ENCODE results near the gene RPRD1B.

RPRD1B gene

DNA sequence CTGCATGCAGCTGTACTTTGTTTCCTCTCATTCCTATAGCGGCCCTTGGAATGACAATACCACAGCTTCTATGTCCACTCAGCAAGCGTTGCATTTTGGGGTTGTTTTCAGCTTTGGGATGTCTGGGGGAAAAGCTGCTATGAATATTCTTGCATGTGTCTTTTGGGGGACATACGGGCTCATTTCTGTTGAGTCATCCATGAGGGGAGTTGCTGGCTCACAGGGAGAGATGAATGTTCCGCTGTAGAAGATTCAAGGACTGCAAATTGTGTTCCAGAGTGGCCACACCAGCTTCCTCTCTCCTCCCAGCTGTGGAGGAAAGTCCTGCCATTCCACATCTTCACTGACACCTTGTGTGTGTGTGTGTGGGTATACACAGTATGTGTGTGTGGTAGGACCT lies 88.2 kb downstream of the RPRD1B start:
- DNase-seq (ENCODE audit: low spot score): no peak

DNA sequence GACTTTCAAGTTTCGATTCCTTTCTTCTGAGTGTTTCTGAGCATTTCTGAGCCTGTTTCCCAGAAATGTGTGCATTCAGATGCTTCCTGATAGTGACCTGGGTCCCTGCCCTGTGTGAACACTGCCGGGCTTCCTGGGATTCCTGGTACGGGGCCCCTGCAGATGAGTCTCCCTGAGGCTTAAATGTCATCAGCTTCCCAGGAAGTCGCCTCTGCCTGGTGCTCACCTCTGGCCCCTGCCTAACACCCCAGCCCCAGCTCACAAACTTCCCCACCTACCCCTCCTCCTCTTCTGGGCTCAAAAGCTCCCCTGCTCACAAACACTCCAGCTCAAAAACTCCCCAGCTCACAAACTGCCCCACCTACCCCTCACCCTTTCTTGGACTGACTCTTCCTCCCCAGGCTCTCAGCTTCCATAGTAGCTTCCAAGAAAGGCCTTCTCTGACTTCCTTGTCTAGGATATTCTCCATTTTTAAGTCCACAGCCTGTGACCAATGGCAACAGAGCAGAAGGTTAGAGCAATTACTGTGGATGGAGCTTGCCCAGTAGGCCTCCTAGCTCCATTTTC lies 89.6 kb downstream of the RPRD1B start:
- no peak for DNase-seq (ENCODE audit: low spot score)

DNA sequence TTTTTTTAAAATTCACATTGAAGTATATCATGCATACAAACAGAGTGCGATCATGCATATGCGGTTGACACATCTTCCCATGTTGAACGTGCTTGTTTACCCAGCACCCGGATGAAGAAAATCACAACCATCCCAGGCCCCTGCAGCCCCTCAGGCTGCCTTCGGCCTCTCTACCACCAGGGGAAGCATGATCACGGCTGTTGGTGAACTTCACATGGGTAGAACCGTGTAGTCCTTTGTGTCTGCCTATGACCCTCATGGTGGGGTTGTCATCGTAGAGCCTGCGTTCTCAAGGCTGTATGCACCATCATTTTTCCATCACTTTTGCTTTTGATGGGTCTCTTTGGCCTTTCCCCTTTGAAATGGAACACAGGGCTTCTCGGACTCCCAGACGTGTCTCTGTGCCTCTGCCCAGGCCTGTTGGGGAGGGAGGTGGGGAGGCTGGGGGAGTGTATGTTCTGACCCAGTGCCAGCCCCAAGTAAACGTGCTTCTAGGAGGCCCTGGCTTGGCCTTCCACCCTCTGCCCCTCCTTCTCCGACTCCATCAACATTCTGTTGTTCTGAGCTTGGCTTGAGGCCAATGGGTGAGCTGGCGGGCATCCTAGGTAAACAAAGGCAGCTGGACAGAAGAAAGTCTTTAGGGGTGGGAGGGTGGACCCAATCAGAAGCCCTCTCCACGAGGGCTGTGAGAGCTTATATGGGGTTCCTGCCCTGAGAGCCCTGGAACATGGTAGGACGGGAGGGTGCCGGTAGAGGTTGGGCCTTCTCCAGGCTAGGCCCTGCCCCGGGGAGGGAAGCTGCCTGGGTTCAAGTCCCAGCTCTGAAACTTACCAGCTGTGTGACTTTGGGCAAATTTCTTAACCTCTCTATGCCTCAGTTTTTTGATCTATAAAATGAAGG lies 91.9 kb downstream of the RPRD1B start:
- DNase-seq (ENCODE audit: low spot score): no peak

DNA sequence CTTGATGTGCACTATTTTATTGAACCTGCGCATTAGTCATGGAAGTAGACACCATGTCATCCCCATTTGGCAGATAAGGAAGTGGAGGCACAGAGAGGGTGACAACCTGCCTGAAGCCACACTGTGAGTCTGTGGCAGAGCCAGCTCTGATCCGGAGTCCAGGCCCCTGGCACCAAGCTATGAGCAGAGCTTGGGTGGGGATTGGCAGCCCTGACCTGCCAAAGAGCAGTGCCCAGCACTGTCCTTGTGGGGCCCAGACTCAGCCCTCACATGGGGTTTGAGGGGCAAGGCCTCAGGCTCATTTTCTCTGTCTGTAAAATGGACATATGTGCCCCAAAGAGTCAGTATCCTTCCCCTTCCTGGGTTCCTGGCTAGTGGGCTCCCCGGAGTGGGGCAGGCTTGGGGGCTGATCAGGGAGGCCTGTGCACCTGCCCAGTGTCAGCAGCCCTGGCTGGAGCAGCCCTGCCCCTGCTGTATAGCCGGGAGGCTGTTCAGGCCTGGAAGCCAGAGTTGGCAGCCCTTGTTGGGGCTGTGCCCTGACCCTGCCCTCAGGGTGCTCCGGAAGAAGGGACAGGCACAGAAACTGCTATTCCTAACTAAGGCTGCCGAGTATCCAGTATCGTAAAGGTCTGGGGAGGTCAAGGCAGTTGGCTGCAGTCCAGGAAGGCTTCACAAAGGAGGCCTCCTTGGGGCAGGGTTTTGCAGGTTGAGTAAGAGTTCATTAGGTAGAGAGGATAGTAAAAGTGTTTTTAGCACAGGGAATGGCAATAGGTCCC lies 92.8 kb downstream of the RPRD1B start:
- DNase-seq (ENCODE audit: low spot score): no peak

DNA sequence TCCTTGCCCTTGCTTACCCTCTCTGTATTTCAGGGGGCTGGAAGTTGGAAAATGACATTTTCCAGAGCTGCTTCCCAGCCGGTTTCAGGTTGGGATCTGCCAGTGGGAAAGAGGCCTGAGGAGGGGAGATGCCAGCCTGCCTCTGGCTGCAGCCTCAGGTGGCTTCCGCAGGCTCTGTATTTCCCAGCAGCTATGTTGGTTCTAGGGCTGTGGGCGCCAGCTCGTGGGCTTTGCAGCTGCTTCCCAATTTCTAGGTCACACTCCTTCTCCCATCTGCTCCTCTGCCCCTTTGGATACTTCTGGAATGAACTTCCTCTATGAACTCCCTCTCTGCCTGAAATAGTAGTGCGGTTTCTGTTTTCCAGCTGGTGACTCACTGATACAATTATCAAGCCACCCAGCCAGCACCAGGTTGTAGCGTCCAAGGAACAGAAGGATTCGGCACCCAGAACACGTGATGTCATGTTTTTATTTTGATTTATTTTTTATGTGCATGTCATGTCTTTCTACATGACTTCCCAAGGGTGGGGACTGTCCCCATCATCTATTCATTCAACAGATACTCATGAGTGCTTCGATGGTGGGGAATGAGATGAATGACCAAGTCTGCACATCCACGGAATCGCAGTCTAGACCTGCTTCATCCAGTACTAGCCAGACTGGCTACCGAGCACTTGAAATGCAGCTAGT lies 93.5 kb downstream of the RPRD1B start:
- DNase-seq (ENCODE audit: low spot score): no peak

DNA sequence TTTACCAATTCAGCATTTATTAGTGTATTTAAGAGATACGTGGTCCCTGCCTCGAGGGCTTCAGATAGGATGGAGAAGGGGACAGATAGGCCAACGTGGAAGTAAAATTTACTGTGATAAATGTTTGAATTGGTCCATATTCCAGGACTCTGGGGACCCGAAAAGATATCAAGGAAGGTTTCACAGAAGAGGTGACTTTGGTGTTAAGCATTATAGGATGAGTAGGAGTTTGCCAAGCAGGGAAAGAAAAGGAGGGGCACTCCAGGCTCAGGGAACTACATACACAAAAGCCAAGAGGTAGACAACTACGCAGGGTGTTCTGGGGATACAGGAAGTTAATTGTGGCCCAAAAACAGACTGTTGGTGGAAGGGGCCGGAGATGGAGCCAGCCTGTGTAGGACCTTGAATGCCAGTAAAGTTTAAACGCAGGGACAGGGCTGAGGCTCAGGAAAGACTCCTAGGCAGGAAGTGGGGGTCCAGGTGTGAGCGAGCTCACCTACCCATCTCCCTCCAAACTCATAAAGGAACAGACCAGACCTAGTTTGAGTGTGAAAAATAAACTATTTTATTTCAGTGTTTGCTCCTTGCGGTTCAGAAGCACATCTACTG lies 94.5 kb downstream of the RPRD1B start:
- no peak for DNase-seq (ENCODE audit: low spot score)

DNA sequence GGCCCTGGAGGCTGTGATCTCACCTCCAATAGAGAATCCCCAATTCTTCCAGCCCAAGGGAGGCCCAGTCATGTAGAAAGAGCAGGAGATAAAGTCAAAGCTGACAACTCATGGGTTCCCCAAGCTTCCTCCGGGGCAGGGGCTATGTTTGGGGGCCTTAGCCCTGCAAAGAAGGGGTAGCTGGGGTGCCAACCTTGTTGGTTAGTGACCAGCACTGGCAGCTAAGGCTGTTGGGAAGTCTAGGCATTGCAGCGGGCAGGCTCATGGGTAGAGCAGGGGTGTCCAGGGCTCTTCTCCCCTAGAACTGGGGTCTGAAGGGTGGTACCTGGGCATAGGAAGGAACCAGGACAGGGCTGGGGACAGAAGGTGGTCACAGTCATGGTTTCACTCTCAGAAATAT lies 95.1 kb downstream of the RPRD1B start:
- DNase-seq (ENCODE audit: low spot score): no peak

DNA sequence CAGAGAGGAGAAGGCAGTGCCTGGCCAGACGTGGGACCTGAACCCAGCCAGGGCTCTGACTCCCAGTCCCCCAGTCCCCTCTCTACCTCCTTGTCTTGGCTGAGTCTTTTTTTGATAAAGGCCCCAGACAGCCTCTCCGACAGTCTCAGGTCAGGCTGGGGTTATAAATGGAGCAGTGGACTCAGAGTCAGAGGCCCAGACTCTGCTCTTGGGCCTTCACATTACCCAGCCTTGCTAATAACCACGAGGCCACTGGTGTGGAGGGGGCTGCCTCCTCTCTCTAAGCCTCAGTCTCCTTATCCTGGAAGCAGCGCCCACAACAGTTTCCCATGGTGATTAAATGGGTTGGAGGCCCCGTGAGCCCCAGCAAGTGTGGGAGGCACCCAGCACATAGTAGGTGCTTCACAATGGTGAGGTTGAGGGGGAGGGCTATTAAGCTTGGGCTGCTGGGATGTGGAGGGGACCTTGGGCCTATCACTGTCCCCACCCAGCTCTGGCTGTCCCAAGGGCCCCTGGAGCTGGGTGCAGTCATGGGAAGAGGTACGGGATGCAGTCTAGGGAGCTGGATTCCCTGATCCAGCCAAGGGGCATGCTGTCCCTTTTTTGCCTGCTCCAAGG lies 95.8 kb downstream of the RPRD1B start:
- DNase-seq (ENCODE audit: low spot score): no peak

DNA sequence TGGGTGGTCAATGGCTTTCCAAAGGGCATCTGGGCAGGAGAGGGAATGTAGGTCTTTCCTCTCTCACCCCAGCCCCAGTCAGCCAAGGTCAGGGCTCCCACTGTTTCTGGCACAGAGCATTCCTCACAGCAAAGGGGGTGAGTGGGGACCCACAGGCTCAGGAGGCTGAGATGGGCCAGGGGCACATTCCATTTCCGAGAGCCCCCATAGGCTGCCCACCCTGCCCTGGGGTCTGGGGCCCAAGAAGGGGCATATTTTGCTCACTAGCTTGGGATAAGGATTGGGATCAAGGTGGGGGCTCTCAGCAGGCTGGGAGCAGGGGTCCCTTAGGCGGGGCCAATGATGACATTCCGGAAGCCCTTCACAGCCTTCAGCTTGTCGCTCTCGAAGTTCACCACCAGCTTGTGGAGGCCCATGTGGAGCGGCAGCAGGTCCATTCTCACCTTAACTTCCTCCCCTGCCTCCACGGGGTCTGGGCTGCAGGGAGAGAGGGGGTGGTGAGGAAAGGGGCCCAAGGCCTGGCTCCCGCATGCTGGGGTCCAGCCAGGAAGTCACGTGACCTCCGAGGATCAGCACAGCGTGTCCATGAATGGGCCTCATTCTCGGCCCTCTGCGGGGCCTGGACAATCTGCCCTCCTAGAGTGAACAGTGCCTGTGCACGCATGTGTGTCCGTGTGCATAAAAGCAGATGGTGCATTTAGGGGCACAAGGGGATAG lies 96.5 kb downstream of the RPRD1B start:
- DNase-seq (ENCODE audit: low spot score): no peak

DNA sequence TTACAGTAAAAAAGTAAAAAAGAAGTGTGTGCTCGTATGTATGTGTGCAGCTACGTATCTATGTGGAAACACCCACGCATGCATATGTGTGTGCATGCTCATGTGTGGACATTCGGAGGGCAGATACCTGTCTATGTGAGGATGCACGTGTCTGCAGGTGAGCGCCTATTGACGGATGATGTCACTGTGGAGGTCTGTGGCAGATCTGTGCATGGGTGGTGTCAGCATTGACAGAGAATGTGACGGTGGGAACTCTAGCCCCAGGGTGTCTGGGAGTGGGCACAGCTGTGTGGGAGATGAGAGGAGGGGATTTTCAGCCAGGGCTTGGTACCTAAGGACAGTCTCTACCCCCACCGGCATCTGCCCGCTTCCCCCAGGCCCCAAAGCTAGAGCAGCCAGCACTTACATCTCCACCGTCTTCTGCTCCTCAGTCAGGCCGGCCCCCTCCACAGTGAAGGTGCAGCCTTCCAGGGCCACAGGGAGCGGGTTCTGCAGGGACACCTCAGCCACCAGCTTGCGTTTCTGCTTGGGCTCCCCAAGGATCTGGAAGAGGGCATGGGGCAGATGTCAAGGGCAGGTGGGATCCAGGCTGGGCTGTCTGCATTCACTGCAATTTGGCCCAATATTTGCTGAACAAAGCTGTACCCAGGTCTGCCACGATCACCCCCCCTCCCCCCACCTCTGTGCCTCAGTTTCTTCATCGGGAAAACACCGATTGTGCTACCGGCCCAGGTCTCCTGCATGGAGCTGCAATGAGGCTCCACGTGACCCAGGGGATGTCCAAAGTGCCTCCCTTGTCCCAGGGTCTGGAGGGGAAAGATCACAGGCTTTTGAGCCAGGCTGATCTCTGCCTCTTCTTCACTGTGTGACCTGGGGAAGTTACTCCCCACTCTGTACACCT lies 97.4 kb downstream of the RPRD1B start:
- DNase-seq (ENCODE audit: low spot score): no peak

DNA sequence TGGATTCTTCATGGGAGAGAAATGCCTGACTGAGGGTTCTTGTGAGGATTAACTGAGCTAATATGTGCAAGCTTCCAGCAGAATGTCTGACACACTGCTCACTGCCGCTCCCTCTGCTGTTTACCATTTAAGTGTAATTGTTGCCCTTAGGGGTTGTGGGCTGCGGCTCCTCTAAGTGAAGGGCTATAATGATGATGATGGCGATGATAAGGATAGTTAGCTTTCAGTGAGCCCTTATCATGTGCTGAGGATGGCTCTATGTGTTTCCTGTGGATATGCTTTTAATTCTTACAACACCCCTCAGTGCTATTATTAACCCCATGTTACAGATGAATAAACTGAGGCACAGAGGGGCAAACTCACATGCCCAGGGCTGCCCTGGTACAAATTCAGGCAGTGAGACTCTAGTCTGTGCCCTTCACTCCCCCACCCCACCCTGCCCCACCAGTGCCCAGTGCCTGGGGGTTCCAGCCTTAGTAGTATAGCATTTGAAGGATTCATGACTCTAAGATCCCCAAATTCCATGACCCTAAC lies 98.1 kb downstream of the RPRD1B start:
- DNase-seq (ENCODE audit: low spot score): no peak

DNA sequence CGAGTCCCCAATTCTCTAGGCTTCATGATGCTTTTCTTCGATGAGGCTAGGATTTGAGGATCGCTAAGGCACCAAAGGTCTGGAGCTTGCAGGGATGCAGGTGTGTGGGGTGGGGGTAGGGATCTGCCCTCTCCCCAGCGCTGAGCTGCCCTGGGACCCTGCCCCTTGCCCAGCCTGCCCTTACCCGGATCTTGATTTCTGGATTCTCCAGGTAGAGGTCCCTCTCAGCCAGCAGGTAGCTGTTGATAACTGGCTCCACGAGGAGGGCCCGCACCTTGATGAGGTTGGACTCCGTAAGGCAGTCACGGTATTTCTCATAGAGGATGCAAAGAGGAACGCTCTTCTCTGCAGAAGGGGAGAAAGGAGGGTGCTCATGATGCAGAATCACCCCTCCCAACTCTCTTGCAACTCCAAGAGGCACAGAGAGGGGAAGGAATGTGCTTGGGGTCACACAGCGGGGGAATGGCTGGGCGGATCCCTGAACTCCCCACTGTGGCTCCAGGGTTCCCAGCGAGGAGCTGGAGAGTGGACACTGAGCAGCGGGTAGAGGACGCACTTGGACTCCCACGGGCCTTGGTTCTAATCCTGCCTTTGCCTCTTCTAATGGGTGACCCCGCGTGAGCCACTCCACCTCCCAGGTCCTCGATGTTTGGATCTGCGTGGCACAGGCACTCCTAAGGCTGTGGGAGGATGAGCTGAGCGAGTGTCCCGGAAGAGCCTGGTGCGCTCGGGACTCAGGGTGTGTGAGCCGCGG lies 98.8 kb downstream of the RPRD1B start:
- no peak for DNase-seq (ENCODE audit: low spot score)

DNA sequence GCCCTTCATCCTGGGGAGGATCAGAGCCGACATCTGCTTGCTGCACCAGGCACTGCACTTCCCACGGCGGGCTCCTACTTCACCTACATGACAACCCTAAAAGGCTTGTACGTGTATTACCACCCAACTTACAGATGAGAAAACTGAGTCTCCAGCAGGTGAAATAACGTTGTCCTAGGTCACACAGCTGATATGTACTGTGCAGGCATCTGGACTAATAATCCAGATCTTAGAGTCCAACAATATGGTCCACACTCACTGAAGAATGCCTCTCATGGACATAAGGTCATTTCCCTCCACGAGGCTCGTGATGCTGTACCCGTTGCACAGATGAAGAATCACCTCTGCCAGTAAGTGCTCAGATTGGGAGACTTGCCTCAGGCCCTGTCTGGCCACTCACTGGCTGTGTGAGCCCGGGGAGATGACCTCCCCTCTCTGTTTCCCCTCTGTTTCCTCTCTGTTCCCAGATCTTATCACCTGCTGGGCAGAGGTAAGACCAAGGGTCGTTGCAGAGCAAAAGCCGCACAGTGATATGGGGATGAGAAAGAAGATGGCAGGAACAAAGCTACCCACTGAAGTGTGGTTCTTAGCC lies 99.5 kb downstream of the RPRD1B start:
- no peak for DNase-seq (ENCODE audit: low spot score)

DNA sequence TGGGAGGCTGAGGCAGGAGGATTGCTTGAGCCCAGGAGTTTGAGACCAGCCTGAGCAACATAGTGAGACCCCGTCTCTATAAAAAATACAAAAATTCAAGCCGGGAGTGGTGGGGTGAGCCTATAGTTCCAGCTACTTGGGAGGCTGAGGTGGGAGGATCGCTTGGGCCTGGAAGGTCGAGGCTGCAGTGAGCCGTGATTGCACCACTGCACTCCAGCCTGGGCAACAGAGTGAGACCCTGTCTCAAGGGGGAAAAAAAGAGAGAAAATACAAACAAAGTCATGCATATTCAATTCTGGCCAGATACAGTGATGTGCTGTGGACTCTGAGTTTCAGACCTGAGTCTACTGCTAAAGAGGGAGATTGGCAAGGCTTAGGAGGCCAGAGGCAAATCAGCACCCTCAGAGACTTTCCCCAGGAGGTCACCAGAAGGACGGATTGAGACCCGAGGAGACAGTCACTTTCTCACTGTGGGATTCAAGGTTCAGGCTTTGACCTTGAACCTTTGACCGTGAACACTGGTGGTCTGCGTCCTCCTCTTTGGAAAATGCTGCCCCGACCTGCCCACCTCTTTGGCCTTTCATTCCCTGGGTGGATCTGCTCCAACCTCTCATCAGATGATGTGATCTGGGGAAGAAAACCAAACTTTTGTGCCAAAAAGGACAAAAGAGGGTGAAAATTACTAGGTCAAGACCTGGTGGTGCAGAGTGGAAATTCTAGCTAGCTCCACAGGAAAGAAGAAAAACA lies 100.3 kb downstream of the RPRD1B start:
- DNase-seq (ENCODE audit: low spot score): no peak

DNA sequence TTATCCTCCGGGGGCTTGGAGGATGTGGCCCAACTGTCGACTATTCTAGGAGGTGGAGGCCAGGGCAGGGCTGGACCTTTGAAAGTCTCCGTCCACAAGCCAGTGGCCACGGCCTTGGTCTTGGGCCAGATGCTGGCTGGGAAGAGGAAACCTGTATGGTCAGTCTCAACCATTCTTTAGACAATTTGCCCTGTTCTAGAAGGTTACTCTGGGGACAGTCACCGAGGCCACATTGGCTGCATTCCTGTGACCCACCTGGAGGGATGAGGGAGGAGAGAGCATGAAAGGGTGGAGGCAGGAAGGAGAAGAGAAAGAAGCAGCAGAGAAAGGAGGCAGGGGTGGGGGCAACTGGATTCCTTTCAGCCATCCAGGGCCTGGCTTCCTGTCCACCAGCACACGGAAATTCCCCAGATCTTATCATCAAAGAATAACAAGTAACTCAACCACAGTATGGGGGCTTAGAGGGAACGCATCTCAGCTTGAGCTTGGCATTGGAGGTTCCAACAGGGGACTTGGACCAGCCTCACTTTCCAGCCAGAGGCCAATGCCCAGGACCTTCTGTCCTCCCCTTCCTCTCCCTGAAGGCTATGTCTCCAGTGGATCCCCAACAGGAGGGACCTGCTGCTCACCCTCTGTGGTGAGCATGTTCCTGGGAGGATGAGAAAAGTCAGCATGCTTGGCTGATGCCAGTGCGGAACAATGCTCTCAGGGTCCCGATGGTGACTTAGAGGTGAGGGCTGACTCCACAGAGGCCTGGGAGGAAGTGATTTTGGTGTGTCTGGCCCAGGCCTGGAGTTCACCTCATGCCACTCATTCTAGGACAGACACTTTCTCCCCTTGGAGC lies 101.1 kb downstream of the RPRD1B start:
- DNase-seq (ENCODE audit: low spot score): no peak

DNA sequence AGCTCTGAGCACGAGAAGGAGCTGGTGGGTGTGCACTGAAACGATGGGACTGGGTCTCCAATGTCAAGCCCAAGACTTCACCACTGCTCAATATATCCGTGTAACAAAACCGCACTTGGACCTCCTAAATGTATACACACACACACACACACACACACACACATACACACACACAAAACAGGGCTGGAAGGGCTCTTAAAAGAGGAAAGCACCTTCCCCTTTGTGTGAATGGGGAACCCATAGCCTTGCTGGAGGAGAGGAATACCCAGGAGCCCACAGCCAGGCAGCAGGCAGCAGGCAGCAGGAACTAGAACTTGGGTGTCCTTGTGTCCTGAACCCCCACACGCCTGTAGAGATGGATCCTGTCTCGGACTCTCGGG lies 101.7 kb downstream of the RPRD1B start:
- no peak for DNase-seq (ENCODE audit: low spot score)

Measured in RKO (cell line).